ENCODE data around the gene HIVEP3.
A peak's percentile ranks its signal among the peaks of the same experiment; 100 is the strongest.

HIVEP3 gene

GRCh38 chr1:41860771-41861170 is 58.0 kb downstream of the HIVEP3 start:
- TF ChIP-seq CTCF (IDR thresholded peaks at IDR 0.05; ENCODE audit: insufficient read depth, low read depth, low read length, missing control alignments), result no peak
- DNase-seq (ENCODE audit: low read depth), result no peak

GRCh38 chr1:41860214-41860613 is 58.5 kb downstream of the HIVEP3 start:
- DNase-seq (ENCODE audit: low read depth), result no peak
- H3K4me3 ChIP-seq (ENCODE audit: low read length), result no peak overlapping the region
- no peak for TF ChIP-seq CTCF (IDR thresholded peaks at IDR 0.05; ENCODE audit: insufficient read depth, low read depth, low read length, missing control alignments)

More at GRCh38 chr1:41860771-41861170, 58.0 kb downstream of the HIVEP3 start:
- no peak overlapping the region for H3K4me3 ChIP-seq (ENCODE audit: low read length)

- no peak for DNase-seq (ENCODE audit: low read depth)
- H3K4me3 ChIP-seq (ENCODE audit: low read length), result no peak overlapping the region
- TF ChIP-seq CTCF (IDR thresholded peaks at IDR 0.05; ENCODE audit: insufficient read depth, low read depth, low read length, missing control alignments), result no peak
Observed at GRCh38 chr1:41859686-41860085, 59.0 kb downstream of the HIVEP3 start.

GRCh38 chr1:41856944-41857285 is 61.8 kb downstream of the HIVEP3 start:
- TF ChIP-seq CTCF (IDR thresholded peaks at IDR 0.05; ENCODE audit: insufficient read depth, low read depth, low read length, missing control alignments), result no peak
- DNase-seq (ENCODE audit: low read depth), result no peak

GRCh38 chr1:41856151-41856943 is 62.4 kb downstream of the HIVEP3 start:
- no peak overlapping the region for H3K4me3 ChIP-seq (ENCODE audit: low read length)
- no peak for DNase-seq (ENCODE audit: low read depth)
- no peak for TF ChIP-seq CTCF (IDR thresholded peaks at IDR 0.05; ENCODE audit: insufficient read depth, low read depth, low read length, missing control alignments)

More at GRCh38 chr1:41856944-41857285, 61.8 kb downstream of the HIVEP3 start:
- H3K4me3 ChIP-seq (ENCODE audit: low read length), result no peak overlapping the region

GRCh38 chr1:41855713-41856112 is 63.0 kb downstream of the HIVEP3 start:
- peak; percentile 71 for DNase-seq (ENCODE audit: low read depth)
- no peak overlapping the region for H3K4me3 ChIP-seq (ENCODE audit: low read length)
- TF ChIP-seq CTCF (IDR thresholded peaks at IDR 0.05; ENCODE audit: insufficient read depth, low read depth, low read length, missing control alignments), result no peak

GRCh38 chr1:41853907-41854306 is 64.8 kb downstream of the HIVEP3 start:
- no peak overlapping the region for H3K4me3 ChIP-seq (ENCODE audit: low read length)
- no peak for TF ChIP-seq CTCF (IDR thresholded peaks at IDR 0.05; ENCODE audit: insufficient read depth, low read depth, low read length, missing control alignments)
- DNase-seq (ENCODE audit: low read depth), result no peak

Measured in epithelial cell of esophagus (primary cell).